RPMI8226 (cell line): ENCODE measurements around the gene BIVM.
A peak's percentile ranks its signal among the peaks of the same experiment; 100 is the strongest.
"Not testable (repeated sequence)": the region's sequence is repeated elsewhere in the genome, so short reads cannot be mapped to it uniquely, and the experiment has no call there.

Experiments
- DNase-seq: peaks from one replicate; pipeline ENCODE4 v3.0.0-alpha.2; 2015

Gene BIVM, protein sequence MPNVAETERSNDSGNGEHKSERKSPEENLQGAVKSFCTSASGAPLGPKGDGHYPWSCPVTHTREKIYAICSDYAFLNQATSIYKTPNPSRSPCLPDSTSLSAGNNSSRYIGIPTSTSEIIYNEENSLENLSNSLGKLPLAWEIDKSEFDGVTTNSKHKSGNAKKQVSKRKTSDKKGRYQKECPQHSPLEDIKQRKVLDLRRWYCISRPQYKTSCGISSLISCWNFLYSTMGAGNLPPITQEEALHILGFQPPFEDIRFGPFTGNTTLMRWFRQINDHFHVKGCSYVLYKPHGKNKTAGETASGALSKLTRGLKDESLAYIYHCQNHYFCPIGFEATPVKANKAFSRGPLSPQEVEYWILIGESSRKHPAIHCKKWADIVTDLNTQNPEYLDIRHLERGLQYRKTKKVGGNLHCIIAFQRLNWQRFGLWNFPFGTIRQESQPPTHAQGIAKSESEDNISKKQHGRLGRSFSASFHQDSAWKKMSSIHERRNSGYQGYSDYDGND

DNA sequence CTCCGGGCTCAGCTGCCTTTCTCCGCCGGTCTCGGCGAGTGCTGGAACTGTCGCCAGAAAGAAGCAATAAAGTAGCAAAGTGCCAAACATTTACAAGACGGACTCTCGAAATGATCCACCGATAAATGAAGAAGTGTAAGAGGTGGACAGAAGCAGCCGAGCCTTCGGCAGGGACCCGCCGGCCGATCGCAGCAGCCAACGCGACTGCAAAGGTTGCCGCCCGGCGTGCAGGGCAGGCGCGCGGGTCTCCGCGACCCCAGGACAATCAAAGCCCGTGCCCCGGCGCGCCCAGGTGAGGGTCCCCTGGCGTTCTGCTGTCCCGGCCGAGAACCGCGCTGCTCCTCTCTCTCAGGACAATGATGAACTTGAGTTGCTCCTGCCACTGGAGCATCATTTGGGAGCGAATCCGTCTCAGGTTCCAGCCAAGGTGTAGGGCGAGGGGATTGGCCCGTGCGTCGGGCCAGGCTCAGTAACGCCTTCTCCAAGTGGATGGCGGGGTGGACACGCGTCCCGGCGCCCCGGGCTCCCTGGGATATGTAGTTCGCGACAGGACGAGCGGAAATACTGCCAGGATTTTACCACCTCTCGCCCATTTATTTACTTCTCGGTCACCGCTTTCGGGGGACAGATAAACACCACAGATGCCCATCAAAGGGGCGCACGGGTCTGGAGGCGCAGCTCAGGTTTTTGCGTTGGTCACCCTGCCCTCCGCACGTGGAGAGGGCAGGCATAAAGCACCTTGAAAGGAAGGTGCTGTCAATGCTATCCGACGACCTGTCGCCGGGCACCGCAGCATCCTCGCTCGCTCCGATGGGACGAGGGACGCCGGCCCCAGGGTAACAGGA, at the start of gene BIVM, which contains the start of gene POGLUT2:
Gene BIVM (plus strand): TSS at position 539 of the 845 bp plus-strand sequence. CDS start 8,149 bp downstream, outside the sequence.
Gene POGLUT2 (minus strand): TSS at position 396 of the 845 bp plus-strand sequence. CDS start 306 bp downstream, at position 90.
- peak; percentile 90 for DNase-seq

DNA sequence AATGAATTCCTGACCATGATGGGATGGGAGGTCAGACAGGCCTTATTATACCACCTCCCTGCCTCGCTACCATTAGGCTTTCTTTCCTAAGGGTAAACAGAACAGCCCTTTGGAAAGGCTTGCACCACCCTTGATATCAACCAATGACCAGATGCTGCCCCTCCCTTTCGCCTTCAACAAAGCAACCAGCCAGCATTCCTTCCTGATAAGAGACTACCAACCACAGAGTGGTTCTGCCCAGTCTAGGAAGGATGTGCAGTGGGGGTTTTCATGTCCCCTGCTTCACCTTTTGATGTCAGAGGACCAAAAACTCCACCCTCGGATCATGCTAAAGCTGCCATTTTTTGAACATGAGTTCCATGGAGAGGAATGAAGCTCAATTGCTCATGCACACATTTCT, 47.0 kb upstream of the BIVM start:
- DNase-seq: no peak

DNA sequence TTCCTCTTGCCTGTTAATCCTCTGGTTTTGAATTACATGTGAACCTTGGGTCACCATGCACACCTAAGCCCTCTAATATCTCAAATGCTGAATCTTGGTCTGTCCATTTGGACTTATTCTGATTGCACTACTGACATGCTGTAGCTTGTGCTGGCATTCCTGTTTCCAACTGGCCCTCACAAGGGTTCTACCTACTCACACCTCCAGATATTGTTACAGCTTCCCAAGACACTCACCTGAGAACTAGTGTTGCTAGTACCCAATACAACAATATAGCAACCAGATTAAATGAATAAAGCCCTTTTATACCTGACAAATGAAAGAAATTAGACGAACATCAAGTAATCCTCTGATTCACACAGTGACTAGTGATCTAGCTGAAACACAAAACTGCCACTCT, 41.9 kb upstream of the BIVM start:
- no peak for DNase-seq

DNA sequence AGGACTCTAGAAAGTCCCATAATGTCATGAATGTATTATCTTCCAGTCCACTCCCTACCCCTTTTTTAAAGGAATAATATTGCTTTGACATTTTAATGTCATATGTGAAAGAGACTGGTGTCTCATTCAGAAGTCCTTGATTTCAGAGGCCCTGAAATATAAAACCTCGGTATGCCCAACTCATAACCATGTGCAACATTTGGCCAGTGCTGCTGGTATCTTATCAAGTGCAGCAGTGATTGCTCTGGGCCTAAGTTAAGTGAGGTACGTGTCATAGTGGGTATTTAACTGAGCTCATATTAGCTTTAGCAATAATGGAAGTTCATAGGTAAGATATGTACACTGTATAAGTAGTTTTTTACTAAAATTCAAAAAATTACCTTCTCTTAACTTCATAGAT, 40.1 kb upstream of the BIVM start:
- DNase-seq: no peak

DNA sequence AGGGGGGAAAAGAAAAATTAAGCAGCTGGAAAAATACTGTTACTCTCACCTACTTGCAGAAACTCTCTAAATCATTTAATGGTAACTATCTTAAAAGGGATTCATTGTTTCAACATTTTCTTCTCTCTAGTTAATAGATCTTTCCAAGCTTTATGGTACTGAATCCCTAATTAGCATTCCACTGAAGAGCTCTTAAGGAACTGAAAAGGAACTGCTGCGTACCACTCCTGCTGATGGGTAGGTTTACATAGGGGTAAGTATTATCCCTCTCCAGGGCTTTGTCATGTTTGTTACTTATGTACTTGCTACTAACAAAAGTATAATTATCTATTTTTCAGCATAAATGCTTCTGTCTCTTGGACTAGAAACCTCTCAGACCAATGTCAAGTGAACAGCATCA, 37.8 kb upstream of the BIVM start:
- no peak for DNase-seq

DNA sequence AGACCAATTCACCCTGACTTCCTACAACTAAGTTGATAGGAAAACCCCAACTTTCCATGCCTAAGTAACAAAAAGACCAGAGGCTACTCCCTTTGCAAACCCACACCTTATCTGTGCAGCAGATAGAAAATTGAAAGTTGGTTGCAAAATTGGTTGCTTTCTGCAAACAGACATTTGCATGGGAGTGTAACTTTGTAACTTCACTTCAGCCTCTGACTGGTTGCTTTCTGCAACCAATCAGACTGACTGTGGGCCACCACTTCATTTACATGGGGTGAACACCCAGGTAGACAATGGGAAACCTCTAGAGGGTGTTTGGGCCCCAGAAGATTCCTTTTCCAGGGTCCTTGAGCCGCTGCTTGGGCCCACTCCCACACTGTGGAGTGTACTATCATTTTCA, 35.2 kb upstream of the BIVM start:
- DNase-seq: no peak

DNA sequence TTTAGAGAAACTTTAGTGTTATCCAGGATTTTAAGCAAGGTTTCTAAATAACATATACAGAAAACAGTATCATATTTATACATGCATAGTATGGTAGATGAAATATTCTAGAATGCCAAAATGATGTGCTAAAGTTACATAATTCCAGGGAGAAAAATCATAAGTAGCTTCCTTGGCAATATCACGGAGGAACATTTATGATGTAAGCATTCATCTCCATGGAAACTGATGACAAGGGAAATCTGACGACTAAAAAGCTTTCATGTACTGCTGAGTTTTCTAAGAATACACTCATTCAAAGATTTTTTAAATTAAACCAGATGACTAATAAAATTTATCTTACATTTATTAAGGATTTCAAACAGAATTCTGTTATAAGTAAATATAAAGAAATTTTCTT, 30.0 kb upstream of the BIVM start:
- DNase-seq: no peak

DNA sequence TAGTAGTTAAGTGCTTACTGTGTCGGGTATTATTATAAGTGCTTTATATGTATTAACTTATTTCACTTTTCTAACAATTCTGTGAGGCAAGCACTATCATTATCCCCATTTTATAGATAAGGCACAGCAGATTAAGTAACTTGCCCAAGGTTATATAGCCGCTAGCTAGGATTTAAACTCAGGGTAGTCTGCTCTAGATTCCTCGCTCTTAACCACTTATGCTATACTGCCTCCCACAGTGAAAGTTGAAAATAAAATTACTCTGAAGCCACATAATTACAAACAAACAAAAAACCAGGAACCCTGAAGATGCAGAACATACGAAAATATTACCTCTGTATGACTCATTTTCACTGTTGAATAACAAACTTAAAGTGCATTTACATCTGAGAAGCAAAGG, 29.2 kb upstream of the BIVM start:
- no peak for DNase-seq

DNA sequence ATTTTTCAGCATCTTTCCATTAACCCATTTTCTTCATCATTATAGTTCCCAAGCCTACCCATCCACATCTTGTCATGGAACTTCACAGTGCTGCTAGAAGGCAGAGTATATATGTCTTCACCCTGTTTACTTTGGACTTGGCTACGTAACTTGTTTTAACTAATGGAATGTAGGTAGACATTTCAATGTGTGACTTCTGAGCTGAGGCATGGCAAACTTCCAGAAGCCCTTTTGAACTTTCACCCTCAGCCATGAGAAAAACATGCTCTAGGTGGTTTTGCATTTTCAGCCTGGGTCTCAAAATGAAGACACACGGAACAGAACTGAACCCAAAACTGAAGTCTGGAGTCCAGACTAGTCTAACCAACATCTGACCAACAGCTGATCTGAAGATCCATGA, 28.5 kb upstream of the BIVM start:
- DNase-seq: no peak

DNA sequence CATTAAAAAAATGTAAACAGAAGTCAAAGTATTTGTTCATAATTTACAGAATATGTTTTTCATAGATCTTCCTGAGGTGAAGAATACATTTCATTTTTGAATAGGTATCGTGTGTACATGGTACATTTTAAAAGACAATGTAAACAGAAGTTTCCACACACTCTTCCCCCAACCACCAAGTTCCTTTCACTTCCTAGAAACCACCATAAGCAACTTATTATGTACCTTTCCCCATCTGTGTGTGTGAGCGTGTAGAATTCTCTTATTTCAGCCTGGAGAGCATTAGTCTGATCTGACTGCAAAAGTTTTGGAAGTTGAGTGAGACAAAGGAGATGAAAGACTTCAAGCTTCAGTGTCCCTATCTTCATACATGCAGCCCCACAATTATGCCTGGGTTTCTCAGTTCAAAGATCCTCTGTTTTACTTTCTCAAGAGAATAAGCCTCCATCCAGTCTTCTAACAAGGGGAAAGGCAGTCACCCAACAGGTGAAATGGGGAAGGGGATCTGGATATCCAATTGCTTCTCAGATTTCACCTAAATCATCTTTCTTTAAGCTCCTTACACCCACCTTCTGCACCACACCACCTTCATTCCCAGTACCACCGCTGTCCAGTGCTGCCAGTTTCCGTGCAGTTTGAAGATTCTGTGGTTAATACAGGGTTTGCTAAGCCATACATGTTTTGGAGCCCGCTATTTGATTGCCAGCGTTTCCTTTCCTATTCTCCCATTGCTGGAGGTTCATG, 27.4 kb upstream of the BIVM start:
- DNase-seq: no peak

DNA sequence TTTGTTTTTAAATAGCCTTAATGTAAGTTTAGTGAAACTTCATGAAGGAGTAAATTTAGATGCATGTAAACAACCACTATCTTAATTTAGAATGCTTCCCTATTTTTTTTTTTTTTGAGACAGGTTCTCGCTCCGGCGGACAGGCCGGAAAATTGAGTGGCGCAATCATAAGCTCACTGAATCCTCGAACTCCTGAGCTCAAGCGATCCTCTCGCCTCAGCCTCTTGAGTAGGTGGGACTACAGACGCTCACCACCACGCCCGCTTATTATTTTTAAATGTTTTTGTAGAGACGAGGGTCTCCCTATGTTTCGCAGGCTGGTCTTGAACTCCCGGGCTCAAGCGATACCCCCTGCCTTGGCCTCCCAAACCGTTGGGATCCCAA, 26.9 kb upstream of the BIVM start:
- DNase-seq: no peak

DNA sequence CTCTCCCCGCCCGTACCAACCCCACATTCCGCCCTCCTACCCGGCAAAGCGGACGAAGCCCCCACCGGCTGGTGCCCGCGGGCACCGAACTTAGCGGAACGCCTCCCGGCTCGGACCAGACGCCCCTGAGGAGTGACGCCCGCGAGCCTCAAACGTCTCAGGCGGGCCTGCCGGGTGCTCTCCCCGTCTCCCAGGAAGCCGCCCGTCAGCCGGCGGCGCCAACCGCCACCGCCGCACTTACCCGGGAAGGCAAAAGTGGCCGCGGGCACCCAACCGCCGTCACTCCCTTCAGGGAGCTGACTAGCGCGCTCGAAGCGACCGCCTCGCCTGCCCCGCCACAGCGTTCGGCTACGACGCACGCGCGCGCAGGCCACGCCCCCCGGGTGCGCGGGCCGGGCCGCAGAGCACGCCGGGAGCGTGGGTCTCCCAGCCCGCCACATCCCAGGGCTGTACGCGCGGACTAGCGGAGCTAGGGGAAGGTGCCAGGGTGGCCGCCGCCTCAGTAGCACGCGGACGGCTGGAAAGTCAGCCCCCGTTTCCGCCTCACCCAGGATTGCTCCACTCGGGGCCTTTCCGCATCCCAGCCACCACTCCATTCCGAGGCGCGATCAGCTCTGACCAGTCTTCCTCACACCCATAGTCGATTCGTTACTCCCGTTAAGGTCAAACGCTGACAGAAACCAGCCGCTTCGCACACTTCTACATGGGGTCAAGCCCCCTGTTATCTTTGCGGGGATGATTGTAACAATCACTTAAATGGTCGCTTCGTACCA, 25.3 kb upstream of the BIVM start, which contains the start of gene TEX30:
Gene TEX30 (minus strand): TSS at position 346 of the 773 bp plus-strand sequence. CDS start 3,760 bp downstream, outside the sequence.
- DNase-seq: peak; percentile 89

DNA sequence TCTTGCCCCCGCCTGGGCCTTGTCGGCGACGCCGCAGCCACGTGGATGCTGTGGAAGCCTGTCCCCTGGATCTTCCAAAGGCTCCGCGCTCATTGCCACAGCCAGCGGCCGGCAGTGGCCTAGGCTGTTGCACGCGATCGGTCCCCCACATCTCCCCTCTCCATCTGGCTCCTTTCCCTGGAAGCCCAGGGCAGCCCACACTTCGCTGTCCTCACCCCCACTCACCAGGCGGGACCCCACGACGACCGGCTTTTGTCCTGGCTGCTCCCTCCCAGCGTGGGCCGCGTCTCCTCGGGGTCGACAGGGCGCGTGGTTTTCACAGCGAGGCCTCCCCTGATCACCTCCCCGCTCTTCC, 24.7 kb upstream of the BIVM start:
- no peak for DNase-seq

DNA sequence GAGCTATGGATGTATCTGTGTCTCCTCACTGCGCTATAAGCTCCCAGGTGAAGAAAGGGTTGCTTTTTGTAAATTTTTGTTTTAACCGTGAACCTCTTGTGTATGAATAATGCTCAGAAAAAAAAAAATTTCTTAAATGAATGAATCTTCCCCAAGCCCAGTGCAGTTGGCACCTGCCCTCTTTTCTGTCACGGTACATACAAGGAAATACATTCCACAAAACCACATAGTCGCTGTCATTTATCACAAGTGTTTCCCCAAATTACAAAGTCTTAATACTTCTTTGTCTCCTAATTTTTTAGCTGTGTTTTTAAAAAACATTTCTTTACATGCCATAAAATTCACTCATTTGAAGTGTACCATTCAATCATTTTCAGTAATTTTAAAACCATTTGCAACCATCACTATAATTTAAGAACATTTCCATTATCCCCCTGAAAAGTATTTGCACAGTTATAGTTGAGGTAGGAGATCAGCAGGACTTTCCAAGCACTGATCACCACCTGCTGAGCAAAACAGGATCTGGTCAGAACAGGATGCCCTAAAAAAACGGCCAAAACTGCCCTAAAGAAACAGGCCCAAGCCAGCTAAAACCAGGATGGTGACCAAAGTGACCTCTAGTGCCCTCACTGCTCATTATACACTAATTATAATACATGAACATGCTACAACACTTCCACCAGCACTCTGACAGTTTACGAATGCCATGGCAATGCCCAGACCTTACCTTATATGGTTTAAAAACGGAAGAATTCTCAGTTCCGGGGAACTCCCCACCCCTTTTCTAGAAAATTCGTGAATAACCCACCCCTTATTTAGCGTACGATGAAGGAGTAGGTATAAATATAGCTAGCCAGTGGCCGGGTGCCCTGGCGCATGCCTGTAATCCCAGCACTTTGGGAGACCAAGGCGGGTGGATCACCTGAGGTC, 24.1 kb upstream of the BIVM start:
- no peak for DNase-seq

DNA sequence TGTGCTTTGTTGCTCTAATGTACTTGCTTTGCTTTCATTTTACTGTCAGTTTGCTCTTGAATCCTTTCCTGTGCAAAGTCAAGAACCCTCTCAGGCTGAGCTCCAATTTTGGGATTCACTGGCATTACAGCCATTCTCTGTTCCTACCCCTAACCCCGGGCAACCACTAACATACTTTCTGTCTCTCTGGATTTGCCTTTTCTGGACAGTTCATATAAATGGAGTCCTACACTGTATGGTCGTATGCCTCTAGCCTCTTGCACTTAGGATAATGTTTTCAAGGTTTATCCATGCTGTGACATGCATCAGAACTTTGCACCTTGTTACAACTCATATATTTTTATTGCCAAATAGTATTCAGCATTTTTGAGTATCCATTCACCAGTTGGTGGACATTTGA, 22.6 kb upstream of the BIVM start:
- DNase-seq: no peak

DNA sequence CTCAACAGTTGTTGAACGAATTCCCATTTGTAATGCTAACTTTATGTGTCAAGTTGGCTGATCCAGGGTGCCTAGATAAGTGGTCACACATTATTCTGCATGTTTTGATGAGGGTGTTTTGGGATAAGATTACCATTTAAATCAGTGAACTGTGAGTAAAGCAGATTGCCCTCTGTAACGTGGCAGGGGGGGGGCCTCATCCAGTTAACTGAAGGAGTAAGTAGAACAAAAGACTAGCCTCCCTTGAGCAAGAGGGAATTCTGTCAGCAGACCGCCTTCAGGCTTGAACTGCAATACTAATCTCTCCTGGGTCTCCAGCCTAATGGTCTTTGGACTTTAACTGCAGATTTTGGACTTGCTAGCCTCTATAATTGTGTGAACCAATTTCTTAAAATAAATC, 21.2 kb upstream of the BIVM start:
- no peak for DNase-seq

DNA sequence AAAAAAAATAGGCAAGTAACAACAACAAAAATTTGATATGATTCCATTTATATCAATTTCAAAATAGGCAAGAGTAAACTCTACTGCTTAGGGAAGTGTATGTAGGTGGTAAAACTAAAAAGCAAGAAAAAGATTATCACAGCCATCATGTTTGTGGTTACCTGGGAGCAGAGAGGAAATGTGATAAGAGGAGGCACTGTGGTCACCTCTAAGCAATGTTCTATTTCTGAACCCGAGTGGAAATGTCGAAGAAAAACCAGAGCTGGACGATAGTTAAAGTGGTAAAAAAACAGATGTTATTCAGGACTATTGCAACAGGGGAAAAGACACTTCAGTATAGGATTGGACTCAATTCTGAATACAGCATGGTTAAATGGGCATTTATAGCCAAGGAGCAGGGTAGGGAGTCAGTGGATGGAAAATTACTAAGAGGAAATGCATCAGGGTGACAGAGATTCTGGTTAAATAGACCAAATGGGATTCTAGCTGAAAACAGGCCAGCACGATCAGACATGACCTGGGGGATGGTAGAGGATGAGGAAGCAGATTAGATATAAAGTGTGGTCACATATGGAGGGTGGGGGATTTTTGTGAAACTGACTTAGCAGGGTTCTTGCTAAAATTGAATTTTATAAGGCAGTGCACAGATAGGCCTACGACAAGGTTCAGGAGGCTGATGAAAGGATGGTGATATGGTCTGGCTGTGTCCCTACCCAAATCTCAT, 19.3 kb upstream of the BIVM start:
- DNase-seq: no peak

DNA sequence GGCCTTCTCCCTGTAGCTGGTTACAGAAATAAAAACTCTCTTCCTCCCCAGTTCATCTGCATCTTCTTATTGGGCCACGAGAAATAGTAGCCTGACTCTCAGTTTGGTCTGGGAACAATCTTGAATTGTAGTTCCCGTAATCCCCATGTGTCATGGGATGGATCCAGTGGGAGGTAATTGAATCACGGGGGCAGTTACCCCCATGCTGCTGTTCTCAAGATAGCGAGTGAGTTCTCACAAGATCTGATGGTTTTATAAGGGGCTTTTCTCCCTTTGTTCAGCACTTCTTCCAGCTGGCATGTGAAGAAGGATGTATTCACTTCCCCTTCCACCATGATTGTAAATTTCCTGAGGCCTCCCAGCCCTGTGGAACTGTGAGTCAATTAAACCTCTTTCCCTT, 18.3 kb upstream of the BIVM start:
- not testable (repeated sequence) for DNase-seq

DNA sequence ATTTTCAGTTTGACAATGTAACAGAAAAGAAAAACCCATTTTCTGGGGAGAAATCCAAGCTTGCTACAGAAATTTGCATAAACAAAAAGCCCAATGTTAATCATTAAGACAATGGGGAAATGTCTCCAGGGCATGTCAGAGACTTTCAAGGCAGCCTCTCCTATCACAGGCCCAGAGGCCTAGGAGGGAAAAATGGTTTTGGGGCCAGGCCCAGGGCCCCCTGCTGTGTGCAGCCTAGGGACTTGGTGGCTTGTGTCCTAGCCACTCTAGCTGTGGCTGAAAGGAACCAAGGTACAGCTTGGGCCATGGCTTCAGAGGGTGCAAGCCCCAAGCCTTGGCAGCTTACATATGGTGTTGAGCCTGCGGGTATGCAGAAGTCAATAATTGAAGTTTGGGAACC, 17.3 kb upstream of the BIVM start:
- no peak for DNase-seq

DNA sequence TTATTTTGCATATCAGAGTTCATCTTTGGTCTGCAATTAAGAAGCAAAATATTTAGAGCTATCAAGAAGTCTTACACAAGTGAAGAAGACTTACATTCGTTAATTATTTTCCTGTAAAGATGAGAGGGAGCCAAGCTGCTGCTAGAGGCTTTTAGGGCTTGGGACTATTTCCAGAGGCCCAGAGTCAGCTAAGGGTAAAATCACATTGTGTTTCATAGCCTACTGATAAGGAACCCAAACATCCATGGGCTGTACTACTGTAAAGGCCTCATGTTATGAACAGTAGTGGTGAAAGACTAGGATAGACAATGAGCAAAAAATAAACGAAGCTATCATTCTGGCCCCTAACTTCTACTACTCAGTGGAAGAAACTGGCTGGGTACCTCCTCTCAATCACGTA, 14.4 kb upstream of the BIVM start:
- no peak for DNase-seq
